Kasumi-1 (cell line): ENCODE results near the gene TRIM24.

Experiments used
- DNase-seq, 2 experiments: peaks; one replicate each; lab custom pipeline; 2025; lab: John Stamatoyannopoulos, UW

Gene TRIM24

GRCh38 chr7:138625849-138626230, 165.8 kb downstream of the TRIM24 start:
- DNase-seq: peak; percentile 77 to 87

DNA sequence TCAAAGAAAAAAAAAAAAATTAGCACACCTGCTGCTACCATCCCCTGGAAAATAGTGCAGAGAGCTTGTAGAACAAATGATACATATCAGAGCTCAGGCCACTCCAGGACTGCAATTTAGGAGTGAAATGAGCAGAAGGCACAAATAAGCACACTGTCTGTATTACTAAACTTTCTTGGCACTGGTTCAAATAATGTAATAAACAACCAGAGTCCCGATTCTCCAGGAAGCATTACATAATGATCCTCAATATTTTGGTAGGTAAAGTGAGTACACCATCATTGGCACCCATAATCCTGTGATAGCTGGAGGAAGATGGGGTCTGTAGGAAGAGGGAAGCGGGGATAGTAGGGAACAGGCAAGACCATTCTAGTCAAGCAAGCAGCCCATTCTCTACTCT, 166.8 kb downstream of the TRIM24 start:
- DNase-seq: no peak

DNA sequence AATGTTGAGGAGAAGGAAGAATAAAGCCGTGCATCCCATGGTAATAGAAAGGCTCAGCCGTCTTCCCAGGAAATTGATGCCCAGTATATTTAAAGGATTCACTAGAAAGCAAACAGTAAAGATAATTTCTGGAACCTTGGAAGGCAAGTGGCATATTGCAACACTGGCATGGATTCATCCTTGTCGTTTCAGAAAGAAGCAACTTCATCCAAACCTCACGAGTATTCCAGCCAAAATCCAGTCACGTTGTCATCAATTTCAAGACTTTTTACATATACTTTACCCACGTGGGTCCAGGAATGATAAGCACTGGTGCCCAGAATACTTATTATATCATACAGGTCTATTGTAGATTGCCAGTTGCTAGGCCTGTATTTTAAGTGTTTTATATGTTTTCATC, 167.3 kb downstream of the TRIM24 start:
- no peak for DNase-seq

- DNase-seq: no peak
Measured at GRCh38 chr7:138630059-138630610, 170.1 kb downstream of the TRIM24 start.

DNA sequence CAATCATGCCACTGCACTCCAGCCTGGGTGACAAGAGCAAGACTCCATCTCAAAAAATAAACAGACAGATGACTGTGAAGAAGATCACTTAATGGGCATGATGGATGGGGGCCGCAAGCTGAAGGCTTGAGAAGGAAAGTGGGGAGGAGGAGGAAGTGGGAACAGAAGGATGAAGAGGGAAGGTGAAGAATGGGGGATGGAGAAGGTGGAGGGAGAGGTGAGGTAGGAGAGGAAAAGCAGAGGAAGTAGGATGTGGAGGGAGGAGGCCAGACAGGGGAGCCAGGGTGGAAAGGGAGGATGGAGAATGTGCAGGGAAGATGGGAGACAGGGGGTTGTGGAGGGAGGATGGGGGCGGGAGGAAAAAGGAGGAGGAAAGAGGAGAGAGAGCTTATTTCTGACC, 172.3 kb downstream of the TRIM24 start:
- no peak for DNase-seq

- DNase-seq: no peak
Measured at GRCh38 chr7:138632826-138633602, 173.0 kb downstream of the TRIM24 start.
